ENCODE measurements around the gene OBP2B.
"Not testable (repeated sequence)": the region's sequence is repeated elsewhere in the genome, so short reads cannot be mapped to it uniquely, and the experiment has no call there.

Gene OBP2B

GRCh38 chr9:133225171-133226011 lies 16.3 kb upstream of the OBP2B start:
- no peak for DNase-seq (ENCODE audit: low read depth, low spot score)
- no peak overlapping the region for H3K4me3 ChIP-seq (ENCODE audit: low read length)

- no peak for DNase-seq (ENCODE audit: low read depth, low spot score)
- no peak overlapping the region for H3K4me3 ChIP-seq (ENCODE audit: low read length)
Observed at GRCh38 chr9:133224762-133225161, 15.7 kb upstream of the OBP2B start.

- not testable (repeated sequence) for H3K4me3 ChIP-seq (ENCODE audit: low read length); DNase-seq (ENCODE audit: low read depth, low spot score)
Observed at GRCh38 chr9:133223159-133223756, 14.2 kb upstream of the OBP2B start.

DNA sequence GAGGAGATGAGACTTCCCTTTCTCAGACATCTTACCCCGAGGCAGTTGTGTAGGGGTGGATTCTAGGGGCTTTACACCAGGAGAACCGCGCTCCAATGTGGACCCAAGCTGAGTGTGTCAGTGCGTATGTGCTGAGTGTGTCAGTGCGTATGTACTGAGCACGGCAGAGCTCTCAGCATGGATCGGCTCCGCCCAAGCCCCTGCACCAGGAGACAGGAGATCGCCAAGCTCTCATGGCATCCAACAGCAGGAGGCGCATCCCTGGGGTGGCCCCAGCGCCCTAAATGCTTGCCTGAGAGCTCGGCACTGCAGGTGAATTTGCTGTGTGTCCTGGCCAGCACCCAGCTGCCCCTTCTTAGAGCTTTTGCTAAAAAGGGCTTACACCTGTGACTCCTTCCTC lies 12.9 kb upstream of the OBP2B start:
- H3K4me3 ChIP-seq (ENCODE audit: low read length); DNase-seq (ENCODE audit: low read depth, low spot score): not testable (repeated sequence)

GRCh38 chr9:133221177-133221809 lies 12.2 kb upstream of the OBP2B start:
- no peak for DNase-seq (ENCODE audit: low read depth, low spot score)

GRCh38 chr9:133218049-133218975 lies 9.3 kb upstream of the OBP2B start:
- DNase-seq (ENCODE audit: low read depth, low spot score); H3K4me3 ChIP-seq (ENCODE audit: low read length): not testable (repeated sequence)

More at GRCh38 chr9:133221177-133221809, 12.2 kb upstream of the OBP2B start:
- no peak overlapping the region for H3K4me3 ChIP-seq (ENCODE audit: low read length)

DNA sequence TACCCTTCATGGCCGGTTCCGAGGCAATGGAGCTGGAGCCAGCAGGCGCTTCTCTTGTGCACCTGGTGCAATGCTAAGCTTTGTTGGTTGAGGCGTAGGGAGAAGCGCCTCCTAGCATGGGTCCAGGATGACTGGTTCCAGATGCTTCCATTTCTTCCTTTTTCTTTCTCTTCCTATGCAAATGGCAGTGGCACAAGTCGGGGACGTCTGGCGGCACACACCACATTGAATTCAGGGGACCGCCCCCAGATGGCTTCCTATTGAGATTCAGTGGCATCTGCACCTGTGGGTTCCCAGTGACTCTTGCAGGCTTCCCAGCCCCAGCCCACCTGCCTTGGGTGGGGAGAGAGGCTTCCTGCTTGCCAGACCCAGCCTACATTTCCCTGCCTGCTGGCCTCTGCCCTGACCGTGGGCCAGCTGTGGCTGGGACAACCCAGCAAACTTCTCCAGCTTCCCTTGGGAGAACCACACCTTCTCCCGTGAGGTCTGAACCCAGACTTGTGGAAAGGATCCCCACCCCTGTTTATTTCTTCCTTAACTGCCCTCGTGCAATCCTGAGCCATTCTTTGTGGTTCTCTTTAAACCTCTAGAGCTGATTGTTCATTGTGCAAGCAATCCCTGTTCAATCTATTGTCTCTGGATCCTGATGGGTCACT lies 8.4 kb upstream of the OBP2B start:
- not testable (repeated sequence) for DNase-seq (ENCODE audit: low read depth, low spot score); H3K4me3 ChIP-seq (ENCODE audit: low read length)

DNA sequence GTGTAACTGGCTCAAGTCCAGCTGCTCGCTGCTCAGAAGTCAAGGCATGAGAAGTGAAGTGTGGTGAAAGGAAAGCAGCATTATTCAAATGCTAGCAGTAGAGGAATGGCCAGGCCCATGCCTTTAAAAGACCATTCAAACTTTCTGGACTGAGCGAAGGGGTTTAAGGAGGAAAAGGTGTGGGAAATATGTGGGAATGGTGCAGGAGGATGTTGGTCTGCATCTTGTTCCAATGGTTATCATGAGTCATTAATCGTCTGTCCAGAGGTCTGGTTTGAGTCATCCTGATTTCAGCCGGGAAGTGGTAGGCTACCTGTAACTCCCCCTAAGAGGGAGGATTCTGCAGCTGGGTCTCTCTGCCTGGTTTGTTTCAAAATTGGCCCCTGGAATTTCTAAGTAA lies 5.2 kb upstream of the OBP2B start:
- not testable (repeated sequence) for DNase-seq (ENCODE audit: low read depth, low spot score); H3K4me3 ChIP-seq (ENCODE audit: low read length)

DNA sequence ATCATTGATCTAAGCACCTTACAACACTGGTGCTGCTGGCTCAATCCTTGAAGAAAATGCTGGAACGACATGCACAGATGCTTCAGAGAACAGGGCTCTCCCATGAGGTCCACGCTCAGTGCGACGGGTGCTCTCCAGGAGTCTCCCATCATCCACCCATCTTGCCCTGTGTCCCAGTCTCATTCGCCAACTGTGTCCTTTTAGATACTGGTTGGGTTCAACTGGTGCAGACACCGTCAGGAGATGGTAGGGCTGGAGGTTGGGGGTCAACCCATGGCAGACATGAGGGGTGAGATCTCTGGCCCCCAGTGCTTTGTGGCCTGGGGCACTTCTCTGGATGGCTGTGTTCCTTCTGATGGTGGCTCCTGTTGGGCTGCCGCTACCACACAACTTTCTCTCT lies 1.6 kb upstream of the OBP2B start:
- no peak overlapping the region for H3K4me3 ChIP-seq (ENCODE audit: low read length)
- no peak for DNase-seq (ENCODE audit: low read depth, low spot score)

GRCh38 chr9:133210202-133210532 lies 1.1 kb upstream of the OBP2B start:
- no peak for DNase-seq (ENCODE audit: low read depth, low spot score)

GRCh38 chr9:133209327-133210201 lies 514 bp upstream of the OBP2B start:
- not testable (repeated sequence) for H3K4me3 ChIP-seq (ENCODE audit: low read length); DNase-seq (ENCODE audit: low read depth, low spot score)

More at GRCh38 chr9:133210202-133210532, 1.1 kb upstream of the OBP2B start:
- H3K4me3 ChIP-seq (ENCODE audit: low read length), result no peak overlapping the region

DNA sequence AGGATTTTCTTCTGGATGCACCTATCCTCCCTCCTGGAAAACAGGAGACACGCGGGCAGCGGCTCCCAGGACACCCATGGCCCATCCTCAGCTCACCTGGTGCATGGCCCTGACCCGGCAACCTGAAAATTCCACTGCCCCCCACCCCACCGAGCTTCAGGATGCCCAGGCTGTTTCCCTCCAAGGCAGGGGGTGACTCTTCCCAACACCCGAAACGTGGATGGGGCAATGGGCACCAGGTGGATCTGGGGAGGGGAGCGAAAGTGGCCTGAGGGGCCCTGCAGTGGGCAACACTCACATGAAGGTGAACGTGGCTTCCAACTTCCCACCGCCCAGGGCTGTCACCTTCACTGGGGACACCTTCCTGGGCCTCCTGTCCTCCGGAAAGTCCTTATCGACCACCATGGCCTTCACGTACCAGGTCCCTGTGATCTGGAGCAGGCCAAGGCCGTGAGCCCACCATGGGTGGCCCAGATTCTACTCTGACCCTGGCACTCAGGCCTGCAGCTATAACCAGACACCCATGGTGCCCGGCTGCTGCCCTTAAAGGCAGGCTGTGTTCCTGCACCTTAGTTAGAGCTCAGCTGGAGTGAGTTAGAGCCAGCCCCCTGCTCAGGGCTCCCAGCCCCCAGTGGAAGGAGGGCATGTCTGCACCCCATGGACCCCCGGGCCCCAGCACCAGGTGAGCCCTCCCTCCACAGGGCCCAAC lies 725 bp downstream of the OBP2B start:
- H3K4me3 ChIP-seq (ENCODE audit: low read length); DNase-seq (ENCODE audit: low read depth, low spot score): not testable (repeated sequence)

DNA sequence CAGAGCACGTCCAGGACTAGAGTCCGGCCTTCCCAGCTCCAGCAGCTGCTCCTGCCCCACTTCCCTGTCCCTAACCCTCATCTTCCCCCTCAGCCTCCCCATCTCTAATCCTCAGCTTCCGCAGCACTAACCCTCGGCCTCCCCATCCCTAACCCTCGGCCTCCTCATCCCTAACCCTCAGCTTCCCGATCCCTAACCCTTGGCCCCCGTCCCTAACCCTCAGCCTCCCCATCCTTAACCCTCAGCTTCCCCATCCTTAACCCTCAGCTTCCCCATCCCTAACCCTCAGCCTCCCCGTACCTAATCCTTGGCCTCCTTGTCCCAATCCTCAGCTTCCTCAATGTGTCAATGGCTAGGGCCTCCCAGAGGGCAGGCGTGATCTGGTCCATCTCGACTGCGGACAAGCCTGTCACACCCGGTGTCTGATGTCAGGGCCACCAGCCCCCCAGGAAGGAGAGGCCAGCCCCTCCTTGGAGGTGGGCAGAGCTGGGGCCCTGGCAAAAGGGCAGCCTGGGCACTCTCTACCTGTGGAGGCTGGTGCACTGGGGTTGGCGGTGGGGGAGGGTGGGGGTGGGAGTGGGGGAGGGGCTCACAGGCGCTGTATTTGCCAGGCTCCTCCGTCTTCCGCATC lies 1.4 kb downstream of the OBP2B start:
- DNase-seq (ENCODE audit: low read depth, low spot score), result no peak
- H3K4me3 ChIP-seq (ENCODE audit: low read length), result no peak overlapping the region

DNA sequence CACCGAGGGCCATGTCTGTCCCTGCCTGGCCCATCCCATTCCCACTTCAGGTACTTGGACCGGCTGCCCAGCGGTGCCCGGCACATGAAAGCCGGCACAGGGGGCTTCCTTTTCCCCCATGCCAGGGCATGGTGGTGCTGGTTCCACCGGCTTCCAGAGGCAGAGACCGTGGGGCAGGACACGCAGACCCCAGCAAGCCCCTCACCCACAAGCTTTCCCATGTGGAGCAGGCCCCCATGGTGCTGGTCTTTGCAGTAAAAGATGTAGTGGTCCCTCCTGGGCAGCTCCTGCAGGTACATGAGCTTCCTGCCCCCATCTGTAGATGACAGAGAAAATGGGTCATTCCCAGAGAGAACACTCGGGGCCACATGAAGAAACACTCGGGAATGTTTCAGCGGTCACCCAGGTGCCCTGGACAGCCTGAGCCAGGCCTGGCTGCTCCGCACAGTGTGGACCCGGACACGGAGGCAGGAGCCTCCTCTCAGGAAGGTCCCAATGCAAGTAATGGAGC lies 2.0 kb downstream of the OBP2B start:
- DNase-seq (ENCODE audit: low read depth, low spot score), result no peak
- H3K4me3 ChIP-seq (ENCODE audit: low read length), result no peak overlapping the region

DNA sequence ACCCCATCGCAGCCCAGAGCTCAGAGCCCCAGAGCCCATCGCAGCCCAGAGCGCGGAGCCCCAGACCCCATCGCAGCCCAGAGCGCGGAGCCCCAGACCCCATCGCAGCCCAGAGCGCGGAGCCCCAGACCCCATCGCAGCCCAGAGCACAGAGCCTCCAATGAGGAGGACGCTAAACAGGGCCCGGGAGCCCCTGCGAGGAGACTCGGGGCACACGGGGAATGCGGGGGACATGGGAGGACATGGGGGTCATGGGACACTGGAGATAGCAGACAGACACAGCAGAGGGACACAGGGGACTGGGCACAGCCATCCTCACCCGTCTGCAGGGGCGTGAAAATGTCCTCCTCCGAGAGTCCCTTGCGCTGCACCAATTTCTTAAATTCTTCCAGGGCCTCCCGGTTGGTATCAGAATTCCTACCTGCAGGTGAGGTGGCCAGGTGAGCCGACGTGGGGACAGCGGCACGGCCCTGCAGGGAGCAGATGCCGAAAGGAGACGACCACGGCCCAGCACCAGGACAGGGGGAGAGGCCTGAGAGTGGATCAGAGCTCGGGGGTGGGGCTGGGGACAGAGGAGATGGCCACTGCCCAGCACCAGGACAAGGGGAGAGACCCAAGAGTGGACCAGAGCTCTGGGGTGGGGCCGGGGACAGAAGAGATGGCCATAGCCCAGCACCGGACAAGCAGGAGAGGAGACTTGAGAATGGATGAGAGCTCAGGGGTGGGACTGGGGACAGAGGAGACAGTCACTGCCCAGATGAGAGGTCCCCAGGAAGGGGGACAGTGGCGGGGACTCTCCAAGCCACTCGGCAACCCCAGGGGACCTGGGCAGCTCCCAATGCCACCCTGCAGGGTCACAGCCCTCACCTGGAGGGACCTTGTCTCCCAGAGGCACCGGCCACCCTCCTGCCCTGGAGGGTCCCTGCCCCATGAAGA lies 2.8 kb downstream of the OBP2B start:
- no peak overlapping the region for H3K4me3 ChIP-seq (ENCODE audit: low read length)
- DNase-seq (ENCODE audit: low read depth, low spot score), result no peak

DNA sequence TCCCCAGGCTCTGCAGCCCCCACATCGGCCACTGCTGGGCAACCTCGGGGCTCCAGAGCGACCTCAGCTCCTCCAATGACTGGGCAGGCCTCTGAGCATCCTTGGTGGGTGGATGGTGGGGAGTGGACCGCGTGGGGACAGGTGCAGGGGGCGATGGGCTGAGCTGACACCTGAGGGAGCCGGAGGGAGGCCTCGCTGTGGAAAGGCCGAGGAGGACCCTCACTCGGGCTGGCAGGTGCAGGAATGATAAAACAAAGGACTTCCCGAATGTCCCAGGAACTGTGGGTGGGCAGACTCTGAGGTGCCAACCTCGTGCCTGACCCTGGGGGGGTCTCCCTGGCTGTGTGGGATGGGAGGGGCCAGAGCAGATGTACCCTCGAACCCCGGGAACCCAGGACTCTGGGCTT lies 3.6 kb downstream of the OBP2B start:
- not testable (repeated sequence) for H3K4me3 ChIP-seq (ENCODE audit: low read length)

More for the DNA sequence above, 3.6 kb downstream of the OBP2B start:
- not testable (repeated sequence) for DNase-seq (ENCODE audit: low read depth, low spot score)

Measured in Jurkat, Clone E6-1 (cell line).